GM12873 (cell line): ENCODE measurements around the gene PARVB.

Experiments
- CTCF ChIP-seq: IDR thresholded peaks from 2 replicates; pipeline ENCODE4 v1.5.1; 2012; ENCODE audit warnings: low read depth, mild to moderate bottlenecking, moderate library complexity, low read length, control low read depth; ENCODE audit not compliant: insufficient read depth; ENCODE audit errors: missing control alignments

PARVB gene

GRCh38 chr22:44151676-44152075, 127.6 kb downstream of the PARVB start:
- no peak for TF ChIP-seq CTCF

- no peak for TF ChIP-seq CTCF
These were observed 129.6 kb downstream of the PARVB start for GRCh38 chr22:44153710-44154109.

GRCh38 chr22:44154436-44154942, 130.4 kb downstream of the PARVB start:
- no peak for TF ChIP-seq CTCF

GRCh38 chr22:44155115-44155514, 131.0 kb downstream of the PARVB start:
- no peak for TF ChIP-seq CTCF

- TF ChIP-seq CTCF, result no peak
These were observed 134.0 kb downstream of the PARVB start for GRCh38 chr22:44157916-44158618.

- no peak for TF ChIP-seq CTCF
These were observed 134.7 kb downstream of the PARVB start for GRCh38 chr22:44158816-44159215.

- TF ChIP-seq CTCF, result no peak
These were observed 135.1 kb downstream of the PARVB start for GRCh38 chr22:44159221-44159620.
